Measurements from ENCODE around the gene CLIC4. TPM values are rescaled to one million over a fixed set of nuclear protein-coding genes. Genes with fewer than 3 reads are reported as not detected.

The CLIC4 gene
- total RNA-seq, 4 donors from 2014 or later = 37.3 to 74.5 (median 45.6) TPM

- Histone ChIP-seq H3K4me3 (no peak overlapping the region), H3K36me3 (no peaks in the 10 kb centered on the region), H3K4me1 (no peaks in the 10 kb centered on the region), H3K9me3 (no peaks in the 10 kb centered on the region), H3K27me3 (no peaks in the 10 kb centered on the region), H3K27ac (no peak overlapping the region)
- intact Hi-C loops (cut with DNase I; ENCODE audit: low total_unique reads) (no loop called here), in situ Hi-C loops (cut with MboI; ENCODE audit: low sequenced_read_pairs in 4 of 4) (no loop called here)
- DNase-seq = no peak
- ATAC-seq = no peak
- TF ChIP-seq, protein P1, sequence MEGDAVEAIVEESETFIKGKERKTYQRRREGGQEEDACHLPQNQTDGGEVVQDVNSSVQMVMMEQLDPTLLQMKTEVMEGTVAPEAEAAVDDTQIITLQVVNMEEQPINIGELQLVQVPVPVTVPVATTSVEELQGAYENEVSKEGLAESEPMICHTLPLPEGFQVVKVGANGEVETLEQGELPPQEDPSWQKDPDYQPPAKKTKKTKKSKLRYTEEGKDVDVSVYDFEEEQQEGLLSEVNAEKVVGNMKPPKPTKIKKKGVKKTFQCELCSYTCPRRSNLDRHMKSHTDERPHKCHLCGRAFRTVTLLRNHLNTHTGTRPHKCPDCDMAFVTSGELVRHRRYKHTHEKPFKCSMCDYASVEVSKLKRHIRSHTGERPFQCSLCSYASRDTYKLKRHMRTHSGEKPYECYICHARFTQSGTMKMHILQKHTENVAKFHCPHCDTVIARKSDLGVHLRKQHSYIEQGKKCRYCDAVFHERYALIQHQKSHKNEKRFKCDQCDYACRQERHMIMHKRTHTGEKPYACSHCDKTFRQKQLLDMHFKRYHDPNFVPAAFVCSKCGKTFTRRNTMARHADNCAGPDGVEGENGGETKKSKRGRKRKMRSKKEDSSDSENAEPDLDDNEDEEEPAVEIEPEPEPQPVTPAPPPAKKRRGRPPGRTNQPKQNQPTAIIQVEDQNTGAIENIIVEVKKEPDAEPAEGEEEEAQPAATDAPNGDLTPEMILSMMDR (IDR thresholded peaks at IDR 0.05 in 4 of 5, conservative IDR thresholded peaks at IDR 0.05 in 1 of 5) = no peak
- no peak for TF ChIP-seq POLR2A (IDR thresholded peaks at IDR 0.05)
Observed at GRCh38 chr1:24713736-24714135, 31.5 kb upstream of the CLIC4 start.

- Histone ChIP-seq H3K4me3 (no peak overlapping the region), H3K9me3 (no peaks in the 10 kb centered on the region), H3K27me3 (no peaks in the 10 kb centered on the region), H3K4me1 (peaks cover 0 to 11% of the 10 kb centered on the region in 2 donors), H3K36me3 (no peaks in the 10 kb centered on the region), H3K27ac (no peak overlapping the region)
- DNase-seq = no peak
- TF ChIP-seq, protein P1 (IDR thresholded peaks at IDR 0.05 in 4 of 5, conservative IDR thresholded peaks at IDR 0.05 in 1 of 5) = no peak
- TF ChIP-seq POLR2A (IDR thresholded peaks at IDR 0.05) = no peak
- intact Hi-C loops (cut with DNase I; ENCODE audit: low total_unique reads) = no loop called here
- in situ Hi-C loops (cut with MboI; ENCODE audit: low sequenced_read_pairs in 4 of 4) = no loop called here
- no peak for ATAC-seq
Observed at GRCh38 chr1:24714859-24715520, 30.3 kb upstream of the CLIC4 start.

- in situ Hi-C loops (cut with MboI; ENCODE audit: low sequenced_read_pairs in 4 of 4) = no loop called here
- no peak for TF ChIP-seq POLR2A (IDR thresholded peaks at IDR 0.05)
- TF ChIP-seq, protein P1 (IDR thresholded peaks at IDR 0.05 in 4 of 5, conservative IDR thresholded peaks at IDR 0.05 in 1 of 5) = no peak
- no peak for DNase-seq
- no peak for ATAC-seq
- Histone ChIP-seq H3K27me3 (no peaks in the 10 kb centered on the region), H3K36me3 (no peaks in the 10 kb centered on the region), H3K9me3 (no peaks in the 10 kb centered on the region), H3K4me3 (no peak overlapping the region), H3K27ac (no peak overlapping the region), H3K4me1 (peaks cover 3 to 15% of the 10 kb centered on the region in 2 donors)
- intact Hi-C loops (cut with DNase I; ENCODE audit: low total_unique reads) = no loop called here
Observed at GRCh38 chr1:24715658-24716057, 29.6 kb upstream of the CLIC4 start.

DNA sequence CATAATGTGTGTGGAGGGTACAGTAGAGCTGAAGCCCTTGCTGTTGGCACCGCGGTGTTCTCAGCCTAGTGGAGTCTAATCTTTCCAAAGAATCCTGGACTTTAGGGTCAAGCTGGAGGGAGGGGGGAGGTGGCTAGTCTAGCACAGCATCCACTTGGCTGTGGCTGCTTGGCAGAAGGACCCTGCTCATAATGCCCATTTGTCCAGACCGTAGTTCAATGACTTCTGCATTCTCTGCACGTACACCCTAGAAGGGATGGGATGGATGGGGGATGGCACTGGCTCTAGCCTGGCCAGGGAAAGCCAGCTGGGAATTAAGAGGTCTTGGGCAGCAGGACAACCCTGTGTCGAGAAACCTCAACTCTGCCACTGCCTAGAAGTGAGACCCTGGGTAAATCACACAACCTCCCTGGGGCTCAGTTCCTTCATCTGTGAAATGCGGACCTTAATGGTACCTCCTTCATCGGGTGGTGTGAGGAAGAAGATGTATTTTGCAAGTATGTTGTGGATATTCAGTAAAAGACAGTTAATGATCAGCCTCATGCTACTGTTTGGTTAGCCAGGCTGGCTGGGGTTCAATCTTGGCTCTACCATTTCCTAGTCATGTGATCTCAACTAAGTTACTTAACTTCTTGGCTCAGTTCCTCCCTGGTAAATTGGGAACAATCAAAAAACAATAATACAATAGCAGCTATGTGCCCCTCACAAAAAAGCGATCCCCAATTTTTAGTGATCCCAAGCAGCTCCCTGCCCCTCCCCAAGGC is 27.2 kb upstream of the CLIC4 start:
- no peak for ATAC-seq
- Histone ChIP-seq H3K4me3 (no peak overlapping the region), H3K27ac (peak overlapping the region; percentile 41 to 82 (median 56)), H3K4me1 (peaks cover 4 to 19% of the 10 kb centered on the region in 2 donors), H3K36me3 (no peaks in the 10 kb centered on the region), H3K27me3 (no peaks in the 10 kb centered on the region), H3K9me3 (no peaks in the 10 kb centered on the region)
- no peak for TF ChIP-seq POLR2A (IDR thresholded peaks at IDR 0.05)
- TF ChIP-seq, protein P1 (IDR thresholded peaks at IDR 0.05 in 4 of 5, conservative IDR thresholded peaks at IDR 0.05 in 1 of 5) = no peak
- intact Hi-C loops (cut with DNase I; ENCODE audit: low total_unique reads) = no loop called here
- in situ Hi-C loops (cut with MboI; ENCODE audit: low sequenced_read_pairs in 4 of 4) = no loop called here
- DNase-seq = no peak
